RPMI7951 (cell line): ENCODE results near the gene MUC5AC. TPM values are rescaled to one million over a fixed set of nuclear protein-coding genes. Genes with fewer than 3 reads are reported as not detected.
"Not testable (repeated sequence)": the region's sequence is repeated elsewhere in the genome, so short reads cannot be mapped to it uniquely, and the experiment has no call there.

Experiments
- DNase-seq: peaks from one replicate; pipeline ENCODE4 v3.0.0-alpha.2; 2012; ENCODE audit warnings: low read depth
- total RNA-seq: library from RNA; depleted of rRNA; stranded (reverse); fragments of >200 nt; shearing (Covaris generic); gene quantifications from 2 replicates; pipeline ENCODE4 v1.2.3, GENCODE V29; 2014

Gene MUC5AC
- total RNA-seq, 1 experiment from 2014 or later, result not detected

DNA sequence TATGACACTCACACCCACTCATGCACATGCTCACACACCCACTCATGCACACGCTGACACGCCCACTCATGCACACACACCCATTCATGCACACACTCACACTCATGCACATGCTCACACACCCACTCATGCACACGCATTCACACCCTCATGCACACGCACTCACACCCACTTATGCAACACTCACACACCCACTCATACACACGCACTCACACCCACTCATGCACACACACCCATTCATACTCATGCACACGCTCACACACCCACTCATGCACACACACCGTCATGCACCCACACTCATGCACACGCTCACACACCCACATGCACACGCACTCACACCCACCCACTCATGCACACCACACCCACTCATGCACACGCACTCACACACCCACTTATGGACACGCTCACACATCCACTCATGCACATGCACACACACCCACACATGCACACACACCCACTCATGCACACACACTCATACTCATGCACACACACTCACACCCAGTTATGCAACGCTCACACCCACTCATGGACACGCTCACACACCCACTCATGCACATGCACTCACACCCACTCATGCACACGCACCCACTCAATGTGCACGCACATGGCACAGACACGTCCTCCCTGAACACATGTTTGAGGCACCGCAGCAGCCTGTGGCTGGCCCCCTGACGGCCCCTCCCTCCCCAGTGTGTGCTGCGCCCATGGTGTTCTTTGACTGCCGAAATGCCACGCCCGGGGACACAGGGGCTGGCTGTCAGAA lies 17.9 kb downstream of the MUC5AC start:
- DNase-seq, result no peak

DNA sequence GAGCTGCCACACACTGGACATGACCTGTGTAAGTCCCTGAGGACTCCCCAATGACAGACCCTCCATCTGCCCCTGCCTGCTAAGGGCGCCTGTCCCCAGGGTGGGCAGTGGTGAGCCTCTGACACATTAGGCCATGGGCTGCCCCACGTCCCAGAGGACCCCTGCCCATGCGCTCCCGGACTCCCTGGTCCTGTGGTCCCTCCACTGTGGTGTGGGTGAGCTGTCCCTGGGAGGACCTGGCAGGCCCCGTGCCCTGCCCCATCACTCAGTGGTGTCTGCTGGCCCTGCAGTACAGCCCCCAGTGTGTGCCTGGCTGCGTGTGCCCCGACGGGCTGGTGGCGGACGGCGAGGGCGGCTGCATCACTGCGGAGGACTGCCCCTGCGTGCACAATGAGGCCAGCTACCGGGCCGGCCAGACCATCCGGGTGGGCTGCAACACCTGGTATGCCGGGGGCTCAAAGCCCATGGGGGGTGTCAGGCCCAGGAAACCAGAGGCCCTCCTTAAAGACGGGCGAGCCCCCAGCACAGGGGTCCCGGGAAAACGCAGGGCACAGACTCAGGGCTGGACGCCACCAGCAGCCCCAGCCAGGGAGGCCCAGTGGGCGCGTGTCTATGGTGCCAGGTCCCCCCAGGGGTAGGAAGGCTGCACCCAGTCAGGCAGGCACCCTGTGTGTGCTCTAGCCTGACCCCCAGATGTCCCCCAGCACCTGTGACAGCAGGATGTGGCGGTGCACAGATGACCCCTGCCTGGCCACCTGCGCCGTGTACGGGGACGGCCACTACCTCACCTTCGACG lies 18.7 kb downstream of the MUC5AC start:
- DNase-seq, result no peak

DNA sequence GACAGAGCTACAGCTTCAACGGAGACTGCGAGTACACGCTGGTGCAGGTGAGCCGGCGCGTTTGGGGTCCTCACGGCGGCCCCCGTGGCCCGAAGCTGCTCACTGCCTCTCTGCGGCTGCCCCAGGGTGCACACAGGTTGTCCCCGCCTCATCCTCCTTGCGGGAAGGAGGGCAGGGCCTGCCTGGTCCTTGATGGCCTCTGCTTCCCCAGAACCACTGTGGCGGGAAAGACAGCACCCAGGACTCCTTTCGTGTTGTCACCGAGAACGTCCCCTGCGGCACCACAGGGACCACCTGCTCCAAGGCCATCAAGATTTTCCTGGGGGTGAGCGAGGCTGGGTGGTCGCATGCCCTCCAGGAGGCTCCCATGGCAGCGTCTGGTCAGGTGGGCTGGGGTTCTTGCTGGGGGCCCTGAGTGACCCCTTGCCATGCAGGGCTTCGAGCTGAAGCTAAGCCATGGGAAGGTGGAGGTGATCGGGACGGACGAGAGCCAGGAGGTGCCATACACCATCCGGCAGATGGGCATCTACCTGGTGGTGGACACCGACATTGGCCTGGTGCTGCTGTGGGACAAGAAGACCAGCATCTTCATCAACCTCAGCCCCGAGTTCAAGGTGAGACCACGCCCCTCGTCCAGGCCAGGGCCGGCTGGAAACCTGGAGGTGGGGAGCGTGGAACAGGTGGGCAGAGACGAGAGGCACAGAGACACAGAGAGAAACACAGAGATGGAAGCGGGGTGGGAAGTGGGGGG lies 19.4 kb downstream of the MUC5AC start:
- DNase-seq, result no peak

DNA sequence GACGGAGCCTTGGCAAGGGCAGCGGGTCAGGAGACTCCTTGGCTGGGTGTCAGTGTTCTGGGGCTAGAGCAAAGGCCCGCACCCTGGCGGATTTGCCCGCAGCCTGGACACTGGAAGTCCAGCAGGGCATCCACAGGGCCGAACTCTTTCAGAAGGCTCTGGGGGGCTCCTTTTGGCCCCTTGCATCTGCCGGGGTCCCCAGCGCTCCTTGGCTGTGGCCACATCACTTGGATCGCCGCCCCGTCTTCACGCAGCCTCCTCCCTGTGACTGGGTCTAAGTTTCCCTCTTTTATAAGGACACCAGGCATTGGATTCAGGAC lies 20.0 kb downstream of the MUC5AC start:
- no peak for DNase-seq

- no peak for DNase-seq
Measured at GRCh38 chr11:1178201-1178885, 20.6 kb downstream of the MUC5AC start.

DNA sequence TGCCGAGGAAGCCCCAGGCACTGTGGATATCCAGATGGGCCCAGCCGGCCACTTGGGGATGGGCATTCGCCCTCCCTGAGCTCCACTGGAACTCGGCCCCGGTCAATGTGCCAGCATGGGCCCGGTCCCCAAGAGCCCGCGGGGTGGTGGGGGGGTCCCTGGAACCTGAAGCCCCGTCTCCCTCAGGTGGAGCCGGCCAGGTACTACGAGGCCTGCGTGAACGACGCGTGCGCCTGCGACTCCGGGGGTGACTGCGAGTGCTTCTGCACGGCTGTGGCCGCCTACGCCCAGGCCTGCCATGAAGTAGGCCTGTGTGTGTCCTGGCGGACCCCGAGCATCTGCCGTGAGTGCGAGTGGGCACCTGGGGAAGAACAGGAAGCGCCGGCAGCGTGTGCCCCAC lies 21.2 kb downstream of the MUC5AC start:
- no peak for DNase-seq

DNA sequence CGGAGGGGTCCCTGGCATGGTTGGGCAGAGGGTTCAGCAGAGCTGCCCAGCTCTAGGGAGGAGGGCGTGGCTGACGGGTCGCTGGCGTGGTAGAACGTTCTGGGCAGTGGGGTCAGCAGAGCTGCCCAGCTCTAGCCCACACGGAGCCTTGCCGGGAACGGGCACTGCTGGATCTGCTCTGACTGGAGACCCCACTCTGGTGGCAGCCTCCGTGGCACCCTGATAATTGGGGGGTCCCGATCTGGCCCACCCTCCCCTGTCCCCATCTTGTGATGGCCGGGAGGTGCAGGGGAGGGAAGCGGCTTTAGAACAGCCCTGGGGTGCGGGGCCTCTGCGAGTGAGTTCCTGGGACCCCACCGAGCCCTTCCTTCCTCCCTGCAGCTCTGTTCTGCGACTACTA lies 21.9 kb downstream of the MUC5AC start:
- DNase-seq, result no peak

GRCh38 chr11:1180171-1180570 lies 22.4 kb downstream of the MUC5AC start:
- no peak for DNase-seq

DNA sequence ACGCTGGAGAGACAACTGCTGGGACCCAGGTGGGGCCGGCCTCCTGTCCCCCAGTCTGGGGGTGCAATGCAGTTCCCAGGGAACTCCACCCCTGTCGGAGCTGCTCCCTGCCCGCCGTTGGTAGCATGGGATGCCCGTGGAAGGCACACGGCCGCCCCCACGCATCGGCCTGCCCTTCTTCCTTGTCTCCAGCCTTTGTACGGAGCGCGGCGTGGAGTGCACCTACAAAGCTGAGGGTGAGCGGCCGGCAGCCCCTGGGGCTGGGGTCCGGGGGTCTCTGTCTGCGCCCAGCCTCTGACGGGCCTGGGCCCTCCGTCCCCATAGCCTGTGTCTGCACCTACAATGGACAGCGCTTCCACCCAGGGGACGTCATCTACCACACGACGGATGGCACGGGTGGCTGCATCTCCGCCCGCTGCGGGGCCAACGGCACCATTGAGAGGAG lies 23.2 kb downstream of the MUC5AC start:
- no peak for DNase-seq

GRCh38 chr11:1181420-1181819 lies 23.7 kb downstream of the MUC5AC start:
- DNase-seq, result no peak

DNA sequence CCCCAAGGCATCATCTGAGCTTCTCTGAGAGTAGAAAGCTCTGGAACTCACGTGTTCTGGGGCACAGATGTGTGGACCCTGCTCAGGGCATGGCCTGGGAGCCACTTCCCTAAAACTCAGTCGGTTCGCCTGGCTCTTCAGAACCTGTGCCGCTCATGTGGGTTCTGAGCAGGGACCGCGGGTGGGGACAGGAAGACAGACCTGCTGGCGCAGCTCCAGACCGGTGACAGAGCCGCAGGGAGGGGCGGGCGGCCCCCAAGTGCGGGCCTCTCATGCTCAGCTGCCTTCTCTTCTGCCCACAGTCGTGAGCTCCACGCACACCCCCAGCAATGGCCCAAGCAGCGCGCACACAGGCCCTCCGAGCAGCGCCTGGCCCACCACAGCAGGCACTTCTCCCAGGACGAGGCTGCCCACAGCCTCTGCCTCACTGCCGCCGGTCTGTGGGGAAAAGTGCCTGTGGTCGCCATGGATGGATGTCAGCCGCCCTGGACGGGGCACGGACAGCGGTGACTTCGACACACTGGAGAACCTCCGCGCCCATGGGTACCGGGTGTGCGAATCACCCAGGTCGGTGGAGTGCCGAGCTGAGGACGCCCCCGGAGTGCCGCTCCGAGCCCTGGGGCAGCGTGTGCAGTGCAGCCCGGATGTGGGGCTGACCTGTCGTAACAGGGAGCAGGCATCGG lies 24.2 kb downstream of the MUC5AC start:
- no peak for DNase-seq

DNA sequence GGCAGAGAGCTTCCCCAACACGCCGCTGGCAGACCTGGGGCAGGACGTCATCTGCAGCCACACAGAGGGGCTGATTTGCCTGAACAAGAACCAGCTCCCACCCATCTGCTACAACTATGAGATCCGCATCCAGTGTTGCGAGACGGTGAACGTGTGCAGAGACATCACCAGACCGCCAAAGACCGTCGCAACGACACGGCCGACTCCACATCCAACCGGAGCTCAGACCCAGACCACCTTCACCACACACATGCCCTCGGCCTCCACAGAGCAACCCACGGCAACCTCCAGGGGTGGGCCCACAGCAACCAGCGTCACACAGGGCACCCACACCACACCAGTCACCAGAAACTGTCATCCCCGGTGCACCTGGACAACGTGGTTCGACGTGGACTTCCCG lies 26.4 kb downstream of the MUC5AC start:
- not testable (repeated sequence) for DNase-seq

- DNase-seq, result not testable (repeated sequence)
Measured at GRCh38 chr11:1188451-1189130, 30.8 kb downstream of the MUC5AC start.

GRCh38 chr11:1189816-1190215 lies 32.1 kb downstream of the MUC5AC start:
- DNase-seq, result not testable (repeated sequence)

DNA sequence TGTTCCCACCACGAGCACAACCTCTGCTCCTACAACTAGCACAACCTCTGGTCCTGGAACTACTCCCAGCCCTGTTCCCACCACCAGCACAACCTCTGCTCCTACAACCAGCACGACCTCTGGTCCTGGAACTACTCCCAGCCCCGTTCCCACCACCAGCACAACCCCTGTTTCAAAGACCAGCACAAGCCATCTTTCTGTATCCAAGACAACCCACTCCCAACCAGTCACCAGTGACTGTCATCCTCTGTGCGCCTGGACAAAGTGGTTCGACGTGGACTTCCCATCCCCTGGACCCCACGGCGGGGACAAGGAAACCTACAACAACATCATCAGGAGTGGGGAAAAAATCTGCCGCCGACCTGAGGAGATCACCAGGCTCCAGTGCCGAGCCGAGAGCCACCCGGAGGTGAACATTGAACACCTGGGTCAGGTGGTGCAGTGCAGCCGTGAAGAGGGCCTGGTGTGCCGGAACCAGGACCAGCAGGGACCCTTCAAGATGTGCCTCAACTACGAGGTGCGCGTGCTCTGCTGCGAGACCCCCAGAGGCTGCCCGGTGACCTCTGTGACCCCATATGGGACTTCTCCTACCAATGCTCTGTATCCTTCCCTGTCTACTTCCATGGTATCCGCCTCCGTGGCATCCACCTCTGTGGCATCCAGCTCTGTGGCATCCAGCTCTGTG lies 34.2 kb downstream of the MUC5AC start:
- not testable (repeated sequence) for DNase-seq

- no peak for DNase-seq
Measured at GRCh38 chr11:1192741-1193325, 35.1 kb downstream of the MUC5AC start.

- DNase-seq, result no peak
Measured at GRCh38 chr11:1193326-1194230, 35.8 kb downstream of the MUC5AC start.

- no peak for DNase-seq
Measured at GRCh38 chr11:1194231-1194976, 36.7 kb downstream of the MUC5AC start.
